ENCODE results near the gene NUP93.

NUP93 gene

GRCh38 chr16:56686758-56687157 lies 43.2 kb upstream of the NUP93 start:
- ChIA-PET POLR2A (no interaction called here), CTCF (no interaction called here)
- TF ChIP-seq HDGF (IDR thresholded peaks at IDR 0.05; ENCODE audit: borderline replicate concordance), result no peak
- TF ChIP-seq SP1 (IDR thresholded peaks at IDR 0.05), result no peak
- TF ChIP-seq L3MBTL2 (conservative IDR thresholded peaks at IDR 0.05), result no peak
- no peak for TF ChIP-seq ZNF384 (IDR thresholded peaks at IDR 0.05)
- no peak for TF ChIP-seq TARDBP (IDR thresholded peaks at IDR 0.05)
- TF ChIP-seq FOXM1 (IDR thresholded peaks at IDR 0.05; ENCODE audit: borderline replicate concordance), result no peak
- no peak for TF ChIP-seq BHLHE40 (IDR thresholded peaks at IDR 0.05; ENCODE audit: borderline replicate concordance)
- no peak for TF ChIP-seq NFRKB (IDR thresholded peaks at IDR 0.05)
- TF ChIP-seq ELF4 (IDR thresholded peaks at IDR 0.05), result no peak
- TF ChIP-seq FOXA1 (IDR thresholded peaks at IDR 0.05), result no peak
- DNase-seq (ENCODE audit: extremely low spot score), result no peak

- CTCF ChIA-PET, result no interaction called here
- POLR2A ChIA-PET, result no interaction called here
Measured at GRCh38 chr16:56688762-56689161, 41.2 kb upstream of the NUP93 start.

GRCh38 chr16:56689171-56689570 lies 40.8 kb upstream of the NUP93 start:
- DNase-seq (ENCODE audit: extremely low spot score), result no peak
- ChIA-PET POLR2A (no interaction called here), CTCF (no interaction called here)
- no peak for TF ChIP-seq SUZ12 (IDR thresholded peaks at IDR 0.05)
- no peak for TF ChIP-seq ZNF384 (IDR thresholded peaks at IDR 0.05)
- TF ChIP-seq FOXM1 (IDR thresholded peaks at IDR 0.05; ENCODE audit: borderline replicate concordance), result no peak
- no peak for TF ChIP-seq SP1 (IDR thresholded peaks at IDR 0.05)
- TF ChIP-seq HDGF (IDR thresholded peaks at IDR 0.05; ENCODE audit: borderline replicate concordance), result no peak
- no peak for TF ChIP-seq L3MBTL2 (conservative IDR thresholded peaks at IDR 0.05)
- TF ChIP-seq LEF1 (IDR thresholded peaks at IDR 0.05; ENCODE audit: borderline replicate concordance), result no peak
- no peak for TF ChIP-seq NFRKB (IDR thresholded peaks at IDR 0.05)
- TF ChIP-seq FOXK2 (IDR thresholded peaks at IDR 0.05), result no peak
- TF ChIP-seq PKNOX1 (IDR thresholded peaks at IDR 0.05), result no peak
- no peak for TF ChIP-seq FOXA1 (IDR thresholded peaks at IDR 0.05)
- no peak for TF ChIP-seq CTBP1 (IDR thresholded peaks at IDR 0.05; ENCODE audit: borderline replicate concordance)
- TF ChIP-seq BHLHE40 (IDR thresholded peaks at IDR 0.05; ENCODE audit: borderline replicate concordance), result no peak
- TF ChIP-seq ARNT (IDR thresholded peaks at IDR 0.05), result no peak
- no peak for TF ChIP-seq TARDBP (IDR thresholded peaks at IDR 0.05)
- TF ChIP-seq ELF4 (IDR thresholded peaks at IDR 0.05), result no peak

More at GRCh38 chr16:56688762-56689161, 41.2 kb upstream of the NUP93 start:
- no peak for DNase-seq (ENCODE audit: extremely low spot score)
- TF ChIP-seq ZNF384 (IDR thresholded peaks at IDR 0.05), result no peak
- TF ChIP-seq L3MBTL2 (conservative IDR thresholded peaks at IDR 0.05), result no peak
- TF ChIP-seq NFRKB (IDR thresholded peaks at IDR 0.05), result no peak
- no peak for TF ChIP-seq FOXK2 (IDR thresholded peaks at IDR 0.05)
- TF ChIP-seq SP1 (IDR thresholded peaks at IDR 0.05), result no peak

GRCh38 chr16:56690420-56691122 lies 39.4 kb upstream of the NUP93 start:
- TF ChIP-seq TARDBP (IDR thresholded peaks at IDR 0.05) (no peak), HDGF (IDR thresholded peaks at IDR 0.05; ENCODE audit: borderline replicate concordance) (no peak), FOXM1 (IDR thresholded peaks at IDR 0.05; ENCODE audit: borderline replicate concordance) (no peak), ZNF384 (IDR thresholded peaks at IDR 0.05) (no peak), L3MBTL2 (conservative IDR thresholded peaks at IDR 0.05) (no peak), LEF1 (IDR thresholded peaks at IDR 0.05; ENCODE audit: borderline replicate concordance) (no peak), ELF4 (IDR thresholded peaks at IDR 0.05) (no peak), FOXK2 (IDR thresholded peaks at IDR 0.05) (no peak), BHLHE40 (IDR thresholded peaks at IDR 0.05; ENCODE audit: borderline replicate concordance) (no peak), SUZ12 (IDR thresholded peaks at IDR 0.05) (no peak), ARNT (IDR thresholded peaks at IDR 0.05) (no peak), CTBP1 (IDR thresholded peaks at IDR 0.05; ENCODE audit: borderline replicate concordance) (no peak)
- no peak for DNase-seq (ENCODE audit: extremely low spot score)
- ChIA-PET CTCF (no interaction called here), POLR2A (no interaction called here)

- ChIA-PET CTCF (no interaction called here), POLR2A (no interaction called here)
- no peak for TF ChIP-seq FOXK2 (IDR thresholded peaks at IDR 0.05)
- no peak for DNase-seq (ENCODE audit: extremely low spot score)
Measured at GRCh38 chr16:56691885-56692284, 38.0 kb upstream of the NUP93 start.

GRCh38 chr16:56695246-56695645 lies 34.7 kb upstream of the NUP93 start:
- CTCF ChIA-PET, result no interaction called here
- no peak for DNase-seq (ENCODE audit: extremely low spot score)
- TF ChIP-seq SUZ12 (IDR thresholded peaks at IDR 0.05), result no peak
- no peak for TF ChIP-seq L3MBTL2 (conservative IDR thresholded peaks at IDR 0.05)
- TF ChIP-seq CTBP1 (IDR thresholded peaks at IDR 0.05; ENCODE audit: borderline replicate concordance), result no peak
- TF ChIP-seq FOXM1 (IDR thresholded peaks at IDR 0.05; ENCODE audit: borderline replicate concordance), result no peak
- no peak for TF ChIP-seq LEF1 (IDR thresholded peaks at IDR 0.05; ENCODE audit: borderline replicate concordance)
- no peak for TF ChIP-seq ARNT (IDR thresholded peaks at IDR 0.05)
- no peak for TF ChIP-seq FOXA1 (IDR thresholded peaks at IDR 0.05)
- no peak for TF ChIP-seq ELF4 (IDR thresholded peaks at IDR 0.05)
- TF ChIP-seq TARDBP (IDR thresholded peaks at IDR 0.05), result no peak
- TF ChIP-seq ZNF384 (IDR thresholded peaks at IDR 0.05), result no peak
- TF ChIP-seq PKNOX1 (IDR thresholded peaks at IDR 0.05), result no peak
- POLR2A ChIA-PET, result no interaction called here

GRCh38 chr16:56697456-56698155 lies 32.3 kb upstream of the NUP93 start:
- DNase-seq (ENCODE audit: extremely low spot score), result no peak
- TF ChIP-seq SP1 (IDR thresholded peaks at IDR 0.05), result no peak
- CTCF ChIA-PET, result no interaction called here
- POLR2A ChIA-PET, result no interaction called here

All from HEK293T (cell line).